ENCODE measurements around the gene FANK1. TPM values are rescaled to one million over a fixed set of nuclear protein-coding genes. Genes with fewer than 3 reads are reported as not detected.

FANK1 gene
- polyA plus RNA-seq, 1 donor: 0.71 TPM

Other genes starting within 250 kb of the FANK1 start
- gene TEX36, start 213.4 kb upstream of the FANK1 start, polyA plus RNA-seq (ENCODE audit: insufficient read length): not detected
- 18.7 TPM for gene EDRF1, start 176.9 kb upstream of the FANK1 start, polyA plus RNA-seq (ENCODE audit: insufficient read length)
- 0.40 TPM for gene MMP21, start 120.7 kb upstream of the FANK1 start, polyA plus RNA-seq (ENCODE audit: insufficient read length)
- 60.3 TPM for gene UROS, start 73.3 kb upstream of the FANK1 start, polyA plus RNA-seq (ENCODE audit: insufficient read length)
- gene BCCIP, start 73.0 kb upstream of the FANK1 start, polyA plus RNA-seq (ENCODE audit: insufficient read length): 53.3 TPM
- gene DHX32, start 15.3 kb upstream of the FANK1 start, polyA plus RNA-seq (ENCODE audit: insufficient read length): 19.9 TPM